OCI-LY3 (cell line): ENCODE results near the gene GFOD1.

ENCODE experiments used
- H2AFZ ChIP-seq: fragments of 200-600, 300-600 bp; shearing (Covaris generic); 2 replicates; pipeline ENCODE4 v1.6.0; 2014; ENCODE audit warnings: antibody characterized with exemption, low read depth, low read length
- H3K27ac ChIP-seq: fragments of 200-600, 300-600 bp; sonication (generic); 2 replicates; pipeline ENCODE4 v1.5.1; 2014; ENCODE audit warnings: mild to moderate bottlenecking, low read length, moderate library complexity, mixed read lengths
- H3K27me3 ChIP-seq: fragments of 200-600, 300-600 bp; sonication (generic); 2 replicates; pipeline ENCODE4 v1.6.1; 2014; ENCODE audit warnings: low read depth, low read length, mixed read lengths
- H3K36me3 ChIP-seq: fragments of 200-600, 300-600 bp; sonication (generic); replicated peaks from 2 replicates; pipeline ENCODE3; 2014; ENCODE audit warnings: low read depth, low read length, mixed read lengths
- H3K4me1 ChIP-seq: fragments of 300-600, 200-600 bp; sonication (generic); 2 replicates; pipeline ENCODE4 v1.6.1; 2014; ENCODE audit warnings: low read length, mixed read lengths
- H3K4me2 ChIP-seq: fragments of 200-600, 300-600 bp; sonication (generic); 2 replicates; pipeline ENCODE4 v1.6.1; 2014; ENCODE audit warnings: low read length, mixed read lengths
- H3K4me3 ChIP-seq: fragments of 300-600, 200-600 bp; sonication (generic); 2 replicates; pipeline ENCODE4 v1.5.1; 2014; ENCODE audit warnings: antibody characterized with exemption, mild to moderate bottlenecking, low read length, moderate library complexity
- H3K79me2 ChIP-seq: fragments of 300-600, 200-600 bp; shearing (Covaris generic); 2 replicates; pipeline ENCODE4 v1.6.1; 2014; ENCODE audit warnings: mild to moderate bottlenecking, low read length, mixed read lengths
- H3K9ac ChIP-seq: fragments of 300-600, 200-600 bp; shearing (Covaris generic); 2 replicates; pipeline ENCODE4 v1.6.0; 2014; ENCODE audit warnings: mild to moderate bottlenecking, low read length, moderate library complexity
- H3K9me3 ChIP-seq: fragments of 200-600, 300-600 bp; shearing (Covaris generic); 2 replicates; pipeline ENCODE4 v1.6.1; 2014; ENCODE audit warnings: low read length, mixed read lengths; ENCODE audit not compliant: insufficient read depth
- H4K20me1 ChIP-seq: fragments of 200-600, 300-600 bp; sonication (generic); 2 replicates; pipeline ENCODE4 v1.6.1; 2016; ENCODE audit warnings: low read length, mixed read lengths; ENCODE audit not compliant: insufficient read depth
- CTCF ChIP-seq: fragments of 200-600, 300-600 bp; sonication (generic); IDR thresholded peaks from 2 replicates; pipeline ENCODE4 v1.5.1; 2014; ENCODE audit warnings: antibody characterized with exemption, low read length, low read depth
- EZH2phosphoT487 ChIP-seq: fragments of 200-600 bp; shearing (Covaris generic); IDR thresholded peaks from 2 replicates; pipeline ENCODE4 v1.6.1; 2018; ENCODE audit warnings: antibody characterized with exemption, mixed run types, low read depth

GFOD1 gene

GRCh38 chr6:13402711-13403110 lies 84.7 kb downstream of the GFOD1 start:
- H3K4me2 ChIP-seq: no peak overlapping the region
- no peak for TF ChIP-seq EZH2phosphoT487
- no peak for TF ChIP-seq CTCF
- H3K27ac ChIP-seq: no peak overlapping the region
- no peaks in the 10 kb centered on the region; the same call in 1 of the 2 replicates for H3K4me1 ChIP-seq
- H4K20me1 ChIP-seq: no peaks in the 10 kb centered on the region
- H3K27me3 ChIP-seq: no peaks in the 10 kb centered on the region
- H3K4me3 ChIP-seq: no peak overlapping the region
- H3K79me2 ChIP-seq: no peaks in the 10 kb centered on the region
- H2AFZ ChIP-seq: no peak overlapping the region
- no peak overlapping the region for H3K9ac ChIP-seq
- H3K36me3 ChIP-seq: no peaks in the 10 kb centered on the region
- no peaks in the 10 kb centered on the region for H3K9me3 ChIP-seq

DNA sequence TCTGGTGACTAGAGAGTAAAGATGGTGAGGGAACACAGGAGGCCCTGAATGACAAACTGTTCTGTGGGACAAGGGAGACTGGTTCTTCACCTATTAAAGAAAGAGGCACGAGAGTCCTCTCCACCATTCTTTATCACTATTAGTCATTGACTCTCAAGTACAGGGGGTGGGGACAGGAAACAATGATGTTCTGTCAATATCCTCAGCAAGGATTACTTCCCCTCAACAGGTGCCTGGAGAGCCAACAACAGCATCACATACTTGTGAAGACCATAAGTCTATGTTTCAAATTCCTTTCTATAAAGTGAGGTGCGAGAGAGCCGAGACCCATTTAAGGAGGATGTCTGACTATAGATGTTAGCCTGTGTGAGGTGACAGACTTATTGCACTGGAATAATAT lies 86.6 kb downstream of the GFOD1 start:
- Histone ChIP-seq H3K4me1 (peaks cover 10% of the 10 kb centered on the region), H3K4me2 (no peak overlapping the region), H3K79me2 (no peaks in the 10 kb centered on the region), H3K27ac (no peak overlapping the region), H4K20me1 (no peaks in the 10 kb centered on the region), H3K36me3 (no peaks in the 10 kb centered on the region), H3K4me3 (no peak overlapping the region), H3K9ac (no peak overlapping the region), H3K9me3 (no peaks in the 10 kb centered on the region), H3K27me3 (no peaks in the 10 kb centered on the region), H2AFZ (no peak overlapping the region)
- TF ChIP-seq CTCF (no peak), EZH2phosphoT487 (no peak)

DNA sequence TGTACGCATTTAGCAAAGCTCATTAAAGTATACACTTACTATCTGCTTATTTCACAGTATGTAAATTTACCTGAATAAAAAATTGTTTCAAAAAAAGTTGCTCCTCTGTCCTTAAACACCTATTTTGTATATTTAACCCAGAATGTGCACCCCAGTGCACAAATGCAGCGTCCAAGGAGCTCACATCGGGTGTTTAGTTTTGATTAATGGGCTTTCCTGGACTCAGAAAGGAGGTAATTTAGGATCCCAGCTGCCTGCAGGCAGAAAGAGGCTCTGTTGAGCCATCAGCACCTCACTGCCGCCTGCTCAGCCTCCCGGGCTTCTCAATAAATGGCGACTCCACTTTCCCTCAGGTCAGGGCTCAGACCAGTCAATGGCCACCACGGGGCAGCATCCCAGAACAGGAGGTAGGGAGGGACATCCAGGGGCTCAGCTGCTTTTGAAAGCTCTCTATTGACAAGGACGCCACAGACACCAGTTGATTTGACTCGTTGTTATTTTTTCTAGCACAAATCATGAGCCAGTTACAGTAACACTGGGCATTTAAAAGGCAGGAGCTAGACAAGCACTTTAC lies 88.9 kb downstream of the GFOD1 start:
- Histone ChIP-seq H2AFZ (no peak overlapping the region), H3K9ac (no peak overlapping the region), H3K79me2 (no peaks in the 10 kb centered on the region), H4K20me1 (no peaks in the 10 kb centered on the region), H3K27ac (no peak overlapping the region), H3K4me2 (no peak overlapping the region), H3K36me3 (no peaks in the 10 kb centered on the region), H3K9me3 (no peaks in the 10 kb centered on the region), H3K4me1 (peaks cover 10% of the 10 kb centered on the region), H3K27me3 (no peaks in the 10 kb centered on the region), H3K4me3 (no peak overlapping the region)
- no peak for TF ChIP-seq EZH2phosphoT487
- TF ChIP-seq CTCF: no peak

DNA sequence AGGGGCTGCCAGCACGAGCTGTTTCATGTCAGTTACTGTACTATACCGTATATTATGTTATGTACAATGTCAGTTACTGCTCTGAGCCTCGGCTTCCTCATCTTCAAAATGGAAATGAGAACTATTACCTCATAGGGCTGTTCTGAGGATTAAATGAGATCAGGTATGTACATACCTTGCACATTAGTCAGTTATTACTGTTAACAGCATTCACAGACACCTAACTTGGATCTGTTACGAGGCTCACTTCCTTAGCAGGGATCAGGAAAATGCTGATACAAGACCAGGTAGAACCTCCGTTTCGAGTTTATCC lies 89.4 kb downstream of the GFOD1 start:
- Histone ChIP-seq H3K9me3 (no peaks in the 10 kb centered on the region), H4K20me1 (no peaks in the 10 kb centered on the region), H3K4me2 (no peak overlapping the region), H3K4me1 (peaks cover 10% of the 10 kb centered on the region), H3K79me2 (no peaks in the 10 kb centered on the region), H3K36me3 (no peaks in the 10 kb centered on the region), H3K9ac (no peak overlapping the region), H3K4me3 (no peak overlapping the region), H2AFZ (no peak overlapping the region), H3K27ac (no peak overlapping the region), H3K27me3 (no peaks in the 10 kb centered on the region)
- TF ChIP-seq EZH2phosphoT487 (no peak), CTCF (no peak)
